Sigmoid colon (tissue), 7 donors: Measurements from ENCODE around the gene STAC. TPM values are rescaled to one million over a fixed set of nuclear protein-coding genes. Genes with fewer than 3 reads are reported as not detected.

ENCODE experiments used
- DNase-seq: peaks from one replicate; pipeline ENCODE4 v3.0.0-alpha.2; 2019
- H3K27ac ChIP-seq, 4 donors: fragments of 200-600 bp; sonication (generic); one replicate each; pipeline ENCODE4 v1.5.1; 2016 to 2019; ENCODE audit warnings: mild to moderate bottlenecking in 1 of 4
- H3K27me3 ChIP-seq, 3 donors: fragments of 200-600 bp; sonication (generic); one replicate each; pipeline ENCODE4 v1.5.1; 2019; ENCODE audit warnings: mild to moderate bottlenecking in 1 of 3
- H3K36me3 ChIP-seq, 4 donors: fragments of 200-600 bp; sonication (generic); one replicate each; pipeline ENCODE4 v1.5.1; 2016 to 2019
- H3K4me1 ChIP-seq, 4 donors: fragments of 200-600 bp; sonication (generic); one replicate each; pipeline ENCODE4 v1.5.1; 2017 to 2019
- H3K4me3 ChIP-seq, 4 donors: fragments of 200-600 bp; sonication (generic); one replicate each; pipeline ENCODE4 v1.5.1; 2017 to 2019; ENCODE audit warnings: mild to moderate bottlenecking in 2 of 4, moderate library complexity in 1 of 4
- H3K9me3 ChIP-seq, 4 donors: fragments of 200-600 bp in 3 of 4; sonication (generic) in 3 of 4; one replicate each; pipeline versions ENCODE4 v1.5.1 to v1.6.1; 2013 to 2019
- CTCF ChIP-seq, 4 experiments: fragments of 450-650 bp in 3 of 4; fragments of 200-600 bp in 1 of 4; IDR thresholded peaks; one replicate each; pipeline ENCODE4 v1.5.1; 2016 to 2019; ENCODE audit warnings: antibody characterized with exemption in 4 of 4, mild to moderate bottlenecking in 3 of 4, moderate library complexity in 2 of 4
- EP300 ChIP-seq, 4 donors: sonication (generic); formaldehyde crosslinking; IDR thresholded peaks; one replicate each; pipeline ENCODE4 v1.6.1; 2017; ENCODE audit warnings: antibody characterized with exemption in 4 of 4
- POLR2A ChIP-seq, 2 donors: fragments of 450-650 bp; IDR thresholded peaks; one replicate each; pipeline ENCODE4 v1.6.1; 2016; ENCODE audit warnings: antibody characterized with exemption in 2 of 2, mild to moderate bottlenecking in 2 of 2, moderate library complexity in 2 of 2
- POLR2AphosphoS5 ChIP-seq, 4 donors: sonication (generic); formaldehyde crosslinking; IDR thresholded peaks; one replicate each; pipeline ENCODE4 v1.6.1; 2017; ENCODE audit warnings: antibody characterized with exemption in 4 of 4
- WGBS, 2 donors: extraction: QIAGEN DNeasy Blood & Tissue Kit; methylation state at CpG; one replicate each; pipeline ENCODE4 v1.1.7; 2013; 5-methylcytosine and 5-hydroxymethylcytosine counted together
- intact Hi-C: fragments of 100-400 bp; cut with DNase I; formaldehyde crosslinking; loops from one replicate; pipeline ENCODE4 v1.15.1; 2023
- polyA plus RNA-seq, 3 donors: library from polyadenylated mRNA; stranded (reverse); fragments of 200-250 nt; gene quantifications; one replicate each; pipeline ENCODE4 v1.2.3, GENCODE V29; 2013
- total RNA-seq, 4 donors: library from RNA; depleted of rRNA; stranded (reverse); fragments of >200 nt; gene quantifications; one replicate each; pipeline ENCODE4 v1.1.0, GENCODE V29; 2016
- donor health status: healthy with polysubstance abuse.
- donor health status: Bipolar disorder and iron deficiency.
- donor health status: healthy.

Gene STAC
- total and polyA plus RNA-seq, 7 donors = 0.42 to 39.6 (median 17.4) TPM; not detected in 2

- WGBS, 2 donors = 56 to 82% methylated on average over 2 of the region's 2 CpGs
- Histone ChIP-seq H3K27ac (no peak overlapping the region), H3K27me3 (no peaks in the 10 kb centered on the region), H3K4me1 (no peaks in the 10 kb centered on the region), H3K9me3 (no peaks in the 10 kb centered on the region), H3K4me3 (no peak overlapping the region), H3K36me3 (no peaks in the 10 kb centered on the region)
- intact Hi-C loops = no loop called here
- TF ChIP-seq CTCF (IDR thresholded peaks at IDR 0.05) = no peak
- TF ChIP-seq EP300 (IDR thresholded peaks at IDR 0.05) = no peak
- no peak for TF ChIP-seq POLR2A (IDR thresholded peaks at IDR 0.05)
- no peak for TF ChIP-seq POLR2AphosphoS5 (IDR thresholded peaks at IDR 0.05)
- no peak for DNase-seq
These were observed 200.4 kb downstream of the STAC start for GRCh38 chr3:36580716-36581115.

GRCh38 chr3:36591959-36592358, 211.7 kb downstream of the STAC start:
- intact Hi-C loops = no loop called here
- no peaks in the 10 kb centered on the region for H3K36me3 ChIP-seq
- 55 to 71% methylated on average over 3 of the region's 3 CpGs for WGBS, 2 donors
- no peaks in the 10 kb centered on the region for H3K9me3 ChIP-seq
- H3K4me3 ChIP-seq = no peak overlapping the region
- H3K4me1 ChIP-seq = no peaks in the 10 kb centered on the region
- TF ChIP-seq POLR2AphosphoS5 (IDR thresholded peaks at IDR 0.05) (no peak), EP300 (IDR thresholded peaks at IDR 0.05) (no peak), POLR2A (IDR thresholded peaks at IDR 0.05) (no peak), CTCF (IDR thresholded peaks at IDR 0.05) (no peak)
- H3K27me3 ChIP-seq = no peaks in the 10 kb centered on the region
- H3K27ac ChIP-seq = no peak overlapping the region
- no peak for DNase-seq

- Histone ChIP-seq H3K27me3 (no peaks in the 10 kb centered on the region), H3K36me3 (no peaks in the 10 kb centered on the region), H3K4me1 (no peaks in the 10 kb centered on the region), H3K9me3 (no peaks in the 10 kb centered on the region), H3K4me3 (no peak overlapping the region), H3K27ac (no peak overlapping the region)
- no peak for DNase-seq
- intact Hi-C loops = no loop called here
- TF ChIP-seq POLR2A (IDR thresholded peaks at IDR 0.05) (no peak), POLR2AphosphoS5 (IDR thresholded peaks at IDR 0.05) (no peak), EP300 (IDR thresholded peaks at IDR 0.05) (no peak), CTCF (IDR thresholded peaks at IDR 0.05) (no peak)
- WGBS, 2 donors = 79 to 83% methylated on average over 1 of the region's 1 CpG
These were observed 215.2 kb downstream of the STAC start for GRCh38 chr3:36595511-36595910.

GRCh38 chr3:36596419-36596818, 216.1 kb downstream of the STAC start:
- 72 to 76% methylated on average over 2 of the region's 2 CpGs for WGBS, 2 donors

More at GRCh38 chr3:36596419-36596818, 216.1 kb downstream of the STAC start:
- H3K36me3 ChIP-seq = no peaks in the 10 kb centered on the region
- no peaks in the 10 kb centered on the region for H3K4me1 ChIP-seq
- intact Hi-C loops = no loop called here
- H3K9me3 ChIP-seq = no peaks in the 10 kb centered on the region
- no peak for DNase-seq
- no peaks in the 10 kb centered on the region for H3K27me3 ChIP-seq
- no peak overlapping the region for H3K4me3 ChIP-seq
- no peak for TF ChIP-seq POLR2AphosphoS5 (IDR thresholded peaks at IDR 0.05)
- TF ChIP-seq EP300 (IDR thresholded peaks at IDR 0.05) = no peak
- TF ChIP-seq POLR2A (IDR thresholded peaks at IDR 0.05) = no peak
- no peak for TF ChIP-seq CTCF (IDR thresholded peaks at IDR 0.05)
- H3K27ac ChIP-seq = no peak overlapping the region
